Stimulated activated CD4-positive, alpha-beta T cell treated with anti-CD3 and anti-CD28 coated beads, Interleukin-12 subunit alpha, Interleukin-12 subunit beta, amount 100 ng/mL, for 48 hours (primary cell): ENCODE results near the gene KRTAP4-2.
"Not testable (repeated sequence)": the region's sequence is repeated elsewhere in the genome, so short reads cannot be mapped to it uniquely, and the experiment has no call there.

Source experiments
- DNase-seq, 3 donors: peaks; one replicate each; pipeline ENCODE4 v3.0.0-alpha.2; 2020; ENCODE audit warnings: low read depth in 2 of 3, low spot score in 1 of 3

Gene KRTAP4-2

GRCh38 chr17:41163828-41164227 lies 14.2 kb downstream of the KRTAP4-2 start:
- no peak for DNase-seq

- no peak for DNase-seq
Observed at GRCh38 chr17:41160648-41161047, 17.4 kb downstream of the KRTAP4-2 start, which contains the start of gene KRTAP4-4. Gene KRTAP4-4, minus strand, starts transcription at chr17:41160748. Its CDS starts 57 bp downstream, at chr17:41160691.

- not testable (repeated sequence) for DNase-seq
Observed at GRCh38 chr17:41160190-41160589, 17.8 kb downstream of the KRTAP4-2 start.

GRCh38 chr17:41153856-41154255 lies 24.2 kb downstream of the KRTAP4-2 start:
- DNase-seq, result no peak

GRCh38 chr17:41151525-41151924 lies 26.5 kb downstream of the KRTAP4-2 start:
- no peak for DNase-seq

GRCh38 chr17:41150026-41150425 lies 28.0 kb downstream of the KRTAP4-2 start:
- DNase-seq, result no peak

GRCh38 chr17:41149652-41149985 lies 28.4 kb downstream of the KRTAP4-2 start, which contains the start of gene KRTAP4-5:
Gene KRTAP4-5, minus strand, starts transcription at chr17:41149825. Its CDS starts 58 bp downstream, at chr17:41149767.
- DNase-seq, result no peak

- not testable (repeated sequence) for DNase-seq
Observed at GRCh38 chr17:41148971-41149651, 28.9 kb downstream of the KRTAP4-2 start.

- no peak for DNase-seq
Observed at GRCh38 chr17:41147531-41148204, 30.4 kb downstream of the KRTAP4-2 start.

- DNase-seq, result no peak
Observed at GRCh38 chr17:41145261-41145660, 32.8 kb downstream of the KRTAP4-2 start.

- no peak for DNase-seq
Observed at GRCh38 chr17:41144846-41145245, 33.2 kb downstream of the KRTAP4-2 start.

- no peak for DNase-seq
Observed at GRCh38 chr17:41141361-41141760, 36.7 kb downstream of the KRTAP4-2 start.

- DNase-seq, result no peak
Observed at GRCh38 chr17:41140360-41141131, 37.5 kb downstream of the KRTAP4-2 start, which contains the start of gene KRTAP4-6. Gene KRTAP4-6, minus strand, starts transcription at chr17:41140544. Its CDS starts 57 bp downstream, at chr17:41140487.

GRCh38 chr17:41139865-41140264 lies 38.2 kb downstream of the KRTAP4-2 start:
- not testable (repeated sequence) for DNase-seq

GRCh38 chr17:41133880-41134735 lies 43.9 kb downstream of the KRTAP4-2 start:
- DNase-seq, result no peak

GRCh38 chr17:41131979-41132378 lies 46.0 kb downstream of the KRTAP4-2 start:
- no peak for DNase-seq
